ENCODE results near the gene BABAM2.

DNA sequence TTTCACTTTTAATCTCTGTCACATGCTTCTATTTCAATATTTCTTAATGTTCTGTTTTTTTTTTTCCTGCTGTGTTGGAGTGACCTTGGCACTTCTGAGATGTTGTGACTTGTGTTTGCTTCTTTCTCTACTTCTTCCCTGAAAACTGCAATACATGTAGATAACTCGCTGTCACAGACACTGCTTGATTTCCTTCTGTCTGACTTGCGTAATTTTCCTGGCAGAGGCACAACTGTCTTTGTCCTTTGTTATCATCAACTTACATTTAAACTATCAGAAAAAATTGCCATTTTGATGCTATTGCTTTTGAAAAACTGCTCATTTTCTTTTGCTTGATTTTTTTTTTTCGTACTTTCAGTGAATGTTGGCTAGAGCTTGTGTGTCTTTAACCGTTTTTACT is 69.0 kb downstream of the BABAM2 start:
- TF ChIP-seq, protein P1, sequence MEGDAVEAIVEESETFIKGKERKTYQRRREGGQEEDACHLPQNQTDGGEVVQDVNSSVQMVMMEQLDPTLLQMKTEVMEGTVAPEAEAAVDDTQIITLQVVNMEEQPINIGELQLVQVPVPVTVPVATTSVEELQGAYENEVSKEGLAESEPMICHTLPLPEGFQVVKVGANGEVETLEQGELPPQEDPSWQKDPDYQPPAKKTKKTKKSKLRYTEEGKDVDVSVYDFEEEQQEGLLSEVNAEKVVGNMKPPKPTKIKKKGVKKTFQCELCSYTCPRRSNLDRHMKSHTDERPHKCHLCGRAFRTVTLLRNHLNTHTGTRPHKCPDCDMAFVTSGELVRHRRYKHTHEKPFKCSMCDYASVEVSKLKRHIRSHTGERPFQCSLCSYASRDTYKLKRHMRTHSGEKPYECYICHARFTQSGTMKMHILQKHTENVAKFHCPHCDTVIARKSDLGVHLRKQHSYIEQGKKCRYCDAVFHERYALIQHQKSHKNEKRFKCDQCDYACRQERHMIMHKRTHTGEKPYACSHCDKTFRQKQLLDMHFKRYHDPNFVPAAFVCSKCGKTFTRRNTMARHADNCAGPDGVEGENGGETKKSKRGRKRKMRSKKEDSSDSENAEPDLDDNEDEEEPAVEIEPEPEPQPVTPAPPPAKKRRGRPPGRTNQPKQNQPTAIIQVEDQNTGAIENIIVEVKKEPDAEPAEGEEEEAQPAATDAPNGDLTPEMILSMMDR (IDR thresholded peaks at IDR 0.05; ENCODE audit: insufficient read depth, low read depth, low read length), result no peak
- TF ChIP-seq EZH2 (IDR thresholded peaks at IDR 0.05; ENCODE audit: insufficient read depth, low read length), result no peak
